Peyer's patch (tissue), 4 donors: ENCODE results near the gene SERHL2.

Experiments used
- CTCF ChIP-seq, 6 experiments: fragments of 450-650 bp in 4 of 6; fragments of 200-600 bp in 2 of 6; sonication (generic) in 1 of 6; IDR thresholded peaks; one replicate each; pipeline ENCODE4 v1.5.1; 2017 to 2019; ENCODE audit warnings: antibody characterized with exemption in 6 of 6, mild to moderate bottlenecking in 3 of 6, moderate library complexity in 1 of 6
- POLR2A ChIP-seq, 2 donors: fragments of 450-650 bp; IDR thresholded peaks; one replicate each; pipeline ENCODE4 v1.5.1; 2017; ENCODE audit warnings: antibody characterized with exemption in 2 of 2, mild to moderate bottlenecking in 2 of 2, moderate library complexity in 2 of 2

GRCh38 chr22:42581762-42582716 is 28.3 kb downstream of the SERHL2 start:
- TF ChIP-seq CTCF (IDR thresholded peaks at IDR 0.05) (no peak), POLR2A (IDR thresholded peaks at IDR 0.05) (no peak)
